K562 (cell line): ENCODE data around the gene HTR2C. TPM values are rescaled to one million over a fixed set of nuclear protein-coding genes. Genes with fewer than 3 reads are reported as not detected.

Experiments used
- ATAC-seq: fragments of 200-7000 bp; cut with Tn5 transposase; 3 replicates; pipeline ENCODE4 v1.9.1; 2020; ENCODE audit warnings: moderate library complexity
- BruUV-seq: library from RNA; stranded (reverse); fragments of 400-500 nt; replicated peaks from 2 replicates; lab custom pipeline; 2021; lab: Mats Ljungman, UMichigan
- CTCF ChIA-PET: fragments of 300-600 bp; formaldehyde crosslinking; extraction: SDS; loops from one replicate; lab custom pipeline; 2021; ENCODE audit warnings: low intra/inter-chr PET ratio; lab: Yijun Ruan, JAX
- POLR2A ChIA-PET: fragments of 300-600, 350-650 bp; sonication (Branson Sonifier 250); formaldehyde crosslinking; extraction: SDS; loops from one replicate; lab custom pipeline; 2021; ENCODE audit warnings: antibody characterized with exemption, inconsistent platforms; lab: Yijun Ruan, JAX
- DNase-seq, 4 experiments: peaks; one replicate each; pipeline versions ENCODE4 v3.0.0 to v3.0.0-alpha.2; 2011 to 2018; ENCODE audit warnings: low spot score in 3 of 4, mixed read lengths in 3 of 4; ENCODE audit errors: extremely low read depth in 1 of 4
- FAIRE-seq: peaks from 2 replicates; lab custom pipeline; 2011; peaks lifted over from hg19 to GRCh38; lab: Jason Lieb, UNC
- H2AFZ ChIP-seq: 2 replicates; pipeline ENCODE4 v1.6.0; 2011; ENCODE audit warnings: low read depth, low read length, control low read depth, inconsistent platforms
- H3K27ac ChIP-seq: fragments of 200-600 bp; 3 replicates; pipeline ENCODE4 v1.8.0; 2011; ENCODE audit warnings: low read depth, mild to moderate bottlenecking, control low read depth, inconsistent platforms, low read length, moderate library complexity, mixed read lengths; ENCODE audit errors: extremely low read depth
- H3K27me3 ChIP-seq, 2 experiments: fragments of 300-600 bp in 1 of 2; 2 replicates in 1 of 2; 3 replicates in 1 of 2; pipeline versions ENCODE4 v1.6.0 to v1.8.0; 2011; ENCODE audit warnings: inconsistent platforms in 2 of 2, low read length in 2 of 2, mild to moderate bottlenecking in 1 of 2, mixed read lengths in 1 of 2, moderate library complexity in 1 of 2; ENCODE audit not compliant: control insufficient read depth in 2 of 2, insufficient read depth in 2 of 2
- H3K36me3 ChIP-seq: fragments of 300-600 bp; 3 replicates; pipeline ENCODE4 v1.8.0; 2011; ENCODE audit warnings: mild to moderate bottlenecking, low read length, inconsistent platforms; ENCODE audit not compliant: control insufficient read depth, insufficient read depth
- H3K4me1 ChIP-seq, 2 experiments: fragments of 200-600 bp in 1 of 2; replicated peaks in 1 of 2; 2 replicates in 1 of 2; 3 replicates in 1 of 2; pipeline versions ENCODE4 v1.5.1 to v1.8.0; 2011; ENCODE audit warnings: inconsistent platforms in 2 of 2, low read length in 2 of 2, mild to moderate bottlenecking in 1 of 2, mixed read lengths in 1 of 2, moderate library complexity in 1 of 2; ENCODE audit not compliant: control insufficient read depth in 2 of 2, insufficient read depth in 2 of 2
- H3K4me2 ChIP-seq: 2 replicates; pipeline ENCODE4 v1.6.1; 2011; ENCODE audit warnings: low read length, control low read depth, inconsistent platforms, mixed read lengths; ENCODE audit not compliant: insufficient read depth
- H3K4me3 ChIP-seq: fragments of 200-600 bp; sonication (generic), shearing (Covaris generic); 2 replicates; pipeline ENCODE4 v1.5.1; 2016; ENCODE audit warnings: control low read depth, inconsistent platforms
- H3K79me2 ChIP-seq: fragments of 200-600 bp; 3 replicates; pipeline ENCODE4 v1.8.0; 2011; ENCODE audit warnings: low read length, inconsistent platforms; ENCODE audit not compliant: control insufficient read depth, insufficient read depth
- H3K9ac ChIP-seq, 2 experiments: 2 replicates each; pipeline versions ENCODE4 v1.6.0 to v1.6.1; 2011; ENCODE audit warnings: low read depth in 2 of 2, low read length in 2 of 2, control low read depth in 1 of 2, inconsistent platforms in 1 of 2, mild to moderate bottlenecking in 1 of 2, mixed read lengths in 1 of 2; ENCODE audit not compliant: insufficient read depth in 1 of 2
- H3K9me1 ChIP-seq: one replicate; pipeline ENCODE4 v1.6.0; 2011; ENCODE audit warnings: inconsistent platforms, mild to moderate bottlenecking, low read length, moderate library complexity; ENCODE audit not compliant: control insufficient read depth, insufficient read depth
- H3K9me3 ChIP-seq: replicated peaks from 2 replicates; pipeline ENCODE4 v1.5.1; 2011; ENCODE audit warnings: low read depth, low read length, inconsistent platforms; ENCODE audit not compliant: control insufficient read depth, insufficient read depth
- H4K20me1 ChIP-seq: replicated peaks from 2 replicates; pipeline ENCODE4 v1.6.1; 2011; ENCODE audit warnings: low read length, inconsistent platforms, mixed read lengths; ENCODE audit not compliant: control insufficient read depth, insufficient read depth
- FOSL1 ChIP-seq: fragments of 200-800 bp; sonication (Bioruptor generic); conservative IDR thresholded peaks from 2 replicates; pipeline ENCODE4 v1.6.1; 2016; ENCODE audit warnings: missing genetic modification characterization, missing compliant biosample characterization
- GTF2B ChIP-seq: IDR thresholded peaks from 2 replicates; pipeline ENCODE4 v1.6.1; 2011; ENCODE audit not compliant: insufficient read length; ENCODE audit errors: extremely low read depth
- SRSF7 ChIP-seq: fragments of 200-400 bp; formaldehyde crosslinking; optimal IDR thresholded peaks from 2 replicates; pipeline ENCODE3; 2017; ENCODE audit warnings: mild to moderate bottlenecking, low read depth, low read length
- ZEB2 ChIP-seq: fragments of 450-650 bp; IDR thresholded peaks from 2 replicates; pipeline ENCODE4 v1.6.1; 2016
- ZNF143 ChIP-seq: sonication (generic); formaldehyde crosslinking; IDR thresholded peaks from 2 replicates; pipeline ENCODE4 v1.9.0; 2022; ENCODE audit warnings: mild to moderate bottlenecking, missing genetic modification reagents
- WGBS: fragments of 100-300 bp; shearing (Covaris generic); methylation state at CpG from one replicate; pipeline ENCODE4 v1.1.6; 2016; ENCODE audit warnings: low coverage, mixed read lengths; ENCODE audit not compliant: insufficient coverage; ENCODE audit errors: missing lambda C conversion rate; 5-methylcytosine and 5-hydroxymethylcytosine counted together
- in situ Hi-C: fragments of 300-500 bp; cut with MboI; formaldehyde crosslinking; loops from 4 replicates; pipeline ENCODE4 v1.15.0; 2018; ENCODE audit warnings: inconsistent platforms, mixed read lengths
- intact Hi-C: fragments of 100-400 bp; cut with micrococcal nuclease; formaldehyde crosslinking; loops from 2 replicates; pipeline ENCODE4 v1.14.2; 2022
- polyA plus RNA-seq, 8 experiments: library from polyadenylated mRNA; depleted of rRNA in 4 of 8; stranded (reverse) in 5 of 8; unstranded in 3 of 8; fragments of >200 nt; fragmentation: Nextera tagmentation in 2 of 8; fragmentation: Illumina TruSeq in 1 of 8; extraction: Ambion mirVana in 2 of 8; extraction: Trizol in 1 of 8; gene quantifications; 2 replicates each; pipeline versions ENCODE4 v1.2.1 to v1.2.3, GENCODE V29; 2011 to 2014; ENCODE audit warnings: inconsistent platforms in 1 of 8, missing spikeins in 1 of 8
- total RNA-seq, 7 experiments: library from RNA; depleted of rRNA in 6 of 7; stranded (reverse); fragments of >200 nt in 6 of 7; fragmentation: Illumina TruSeq in 2 of 7; extraction: Trizol in 2 of 7; gene quantifications; 2 replicates each; pipeline versions ENCODE4 v1.2.1 to v1.2.3, GENCODE V29; 2011 to 2021; ENCODE audit warnings: low replicate concordance in 1 of 7
- TF ChIP-seq, protein P1 (sequence below): sonication (generic); formaldehyde crosslinking; IDR thresholded peaks from 2 replicates; pipeline ENCODE4 v1.8.1; 2023; ENCODE audit warnings: mild to moderate bottlenecking, missing genetic modification reagents

The HTR2C gene
- total and polyA plus RNA-seq, 9 of the 15 experiments (the other 6 are each of a cell fraction or from before 2014, with no cell fraction given): 0.04 to 0.22 (median 0.10) TPM

DNA sequence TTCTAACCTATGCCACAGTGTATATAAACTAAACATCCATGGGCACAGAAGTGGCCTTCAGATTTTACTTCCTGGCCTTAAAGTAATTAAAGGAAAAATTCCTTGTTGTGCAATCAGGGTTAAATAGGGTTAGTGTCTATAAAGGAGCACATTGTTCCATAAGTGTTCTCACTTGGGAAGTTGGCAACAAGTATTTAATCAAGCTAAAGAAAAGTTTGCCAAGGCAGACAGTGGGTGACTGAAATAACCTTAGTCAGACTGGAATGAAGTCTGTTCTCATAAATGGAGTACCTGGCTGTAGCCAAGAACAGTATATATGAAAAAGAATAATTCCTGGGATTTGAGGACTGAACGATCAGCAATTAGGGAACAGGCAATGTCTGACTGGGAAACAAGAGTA lies 213.6 kb downstream of the HTR2C start (continued):
- TF ChIP-seq, protein P1, sequence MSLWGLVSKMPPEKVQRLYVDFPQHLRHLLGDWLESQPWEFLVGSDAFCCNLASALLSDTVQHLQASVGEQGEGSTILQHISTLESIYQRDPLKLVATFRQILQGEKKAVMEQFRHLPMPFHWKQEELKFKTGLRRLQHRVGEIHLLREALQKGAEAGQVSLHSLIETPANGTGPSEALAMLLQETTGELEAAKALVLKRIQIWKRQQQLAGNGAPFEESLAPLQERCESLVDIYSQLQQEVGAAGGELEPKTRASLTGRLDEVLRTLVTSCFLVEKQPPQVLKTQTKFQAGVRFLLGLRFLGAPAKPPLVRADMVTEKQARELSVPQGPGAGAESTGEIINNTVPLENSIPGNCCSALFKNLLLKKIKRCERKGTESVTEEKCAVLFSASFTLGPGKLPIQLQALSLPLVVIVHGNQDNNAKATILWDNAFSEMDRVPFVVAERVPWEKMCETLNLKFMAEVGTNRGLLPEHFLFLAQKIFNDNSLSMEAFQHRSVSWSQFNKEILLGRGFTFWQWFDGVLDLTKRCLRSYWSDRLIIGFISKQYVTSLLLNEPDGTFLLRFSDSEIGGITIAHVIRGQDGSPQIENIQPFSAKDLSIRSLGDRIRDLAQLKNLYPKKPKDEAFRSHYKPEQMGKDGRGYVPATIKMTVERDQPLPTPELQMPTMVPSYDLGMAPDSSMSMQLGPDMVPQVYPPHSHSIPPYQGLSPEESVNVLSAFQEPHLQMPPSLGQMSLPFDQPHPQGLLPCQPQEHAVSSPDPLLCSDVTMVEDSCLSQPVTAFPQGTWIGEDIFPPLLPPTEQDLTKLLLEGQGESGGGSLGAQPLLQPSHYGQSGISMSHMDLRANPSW (CRISPR knock-in tag): no peak
- TF ChIP-seq SRSF7: no peak
- TF ChIP-seq GTF2B: no peak
- TF ChIP-seq ZEB2: no peak

- CTCF ChIA-PET: no interaction called here
- no peak overlapping the region for H3K4me2 ChIP-seq
- no peak overlapping the region for H3K27ac ChIP-seq
- WGBS: 0% methylated on average over 2 of the region's 2 CpGs
- 0 out of 2 replicates have a peak, but pooled peaks have one; percentile 32 for TF ChIP-seq FOSL1 (tag)
- TF ChIP-seq ZNF143 (CRISPR knock-in tag): no peak
- TF ChIP-seq, all 486 proteins: peak for 1
- Histone ChIP-seq H3K9me3 (no peaks in the 10 kb centered on the region), H3K4me1 (no peaks in the 10 kb centered on the region), H3K9ac (no peak overlapping the region), H2AFZ (no peak overlapping the region), H3K9me1 (no peaks in the 10 kb centered on the region), H3K36me3 (no peaks in the 10 kb centered on the region), H3K4me3 (no peak overlapping the region), H3K79me2 (no peaks in the 10 kb centered on the region), H4K20me1 (no peaks in the 10 kb centered on the region), H3K27me3 (no peaks in the 10 kb centered on the region)
- DNase-seq: no peak
- FAIRE-seq: no peak
- POLR2A ChIA-PET: no interaction called here
- intact Hi-C loops (no loop called here), in situ Hi-C loops (no loop called here)
- BruUV-seq: no TSS peak
- ATAC-seq: no peak
Measured at GRCh38 chrX:114798907-114799306, 215.0 kb downstream of the HTR2C start.
